Esophagus squamous epithelium (tissue), 5 donors: Measurements from ENCODE around the gene AMBP. TPM values are rescaled to one million over a fixed set of nuclear protein-coding genes. Genes with fewer than 3 reads are reported as not detected.

Source experiments
- DNase-seq: peaks from one replicate; lab custom pipeline; 2025; lab: John Stamatoyannopoulos, UW
- H3K27ac ChIP-seq, 4 donors: fragments of 200-600 bp; sonication (generic); one replicate each; pipeline ENCODE4 v1.5.1; 2016 to 2019; ENCODE audit warnings: mild to moderate bottlenecking in 1 of 4
- H3K27me3 ChIP-seq, 4 donors: fragments of 200-600 bp; sonication (generic); 1 replicate in 3 of 4; 2 replicates in 1 of 4; pipeline versions ENCODE4 v1.5.1 to v1.6.0; 2017 to 2021; ENCODE audit warnings: antibody characterized with exemption in 1 of 4
- H3K36me3 ChIP-seq, 3 donors: fragments of 200-600 bp; sonication (generic); one replicate each; pipeline ENCODE4 v1.5.1; 2016 to 2019
- H3K4me1 ChIP-seq, 3 donors: fragments of 200-600 bp; sonication (generic); one replicate each; pipeline ENCODE4 v1.5.1; 2017 to 2019
- H3K4me3 ChIP-seq, 4 donors: fragments of 200-600 bp; sonication (generic); 1 replicate in 3 of 4; 2 replicates in 1 of 4; pipeline ENCODE4 v1.5.1; 2016 to 2019; ENCODE audit warnings: mild to moderate bottlenecking in 2 of 4, moderate library complexity in 1 of 4
- H3K9me3 ChIP-seq, 3 donors: fragments of 200-600 bp; sonication (generic); one replicate each; pipeline ENCODE4 v1.5.1; 2016 to 2019
- CTCF ChIP-seq, 6 experiments: fragments of 450-650 bp in 4 of 6; fragments of 200-600 bp in 2 of 6; sonication (generic) in 2 of 6; IDR thresholded peaks; one replicate each; pipeline ENCODE4 v1.5.1; 2016 to 2019; ENCODE audit warnings: antibody characterized with exemption in 6 of 6, mild to moderate bottlenecking in 4 of 6, moderate library complexity in 4 of 6
- POLR2A ChIP-seq, 4 donors: fragments of 450-650 bp; IDR thresholded peaks; one replicate each; pipeline ENCODE4 v1.6.1; 2017; ENCODE audit warnings: antibody characterized with exemption in 4 of 4, mild to moderate bottlenecking in 4 of 4, moderate library complexity in 3 of 4
- WGBS, 2 donors: methylation state at CpG; one replicate each; pipeline ENCODE4 v1.1.5; 2018; 5-methylcytosine and 5-hydroxymethylcytosine counted together
- intact Hi-C: fragments of 100-400 bp; cut with DNase I; formaldehyde crosslinking; loops from one replicate; pipeline ENCODE4 v1.15.0; 2022
- total RNA-seq, 4 donors: library from RNA; depleted of rRNA; stranded (reverse); fragments of >200 nt; gene quantifications; one replicate each; pipeline ENCODE4 v1.1.0, GENCODE V29; 2016
- donor health status: DM: yes; HTN: yes; CAD: no.

Gene AMBP
- total RNA-seq, 4 donors from 2014 or later = 0.19 to 2.5 TPM; not detected in 2

- TF ChIP-seq CTCF (IDR thresholded peaks at IDR 0.05) (no peak), POLR2A (IDR thresholded peaks at IDR 0.05) (no peak)
- Histone ChIP-seq H3K9me3 (no peaks in the 10 kb centered on the region), H3K4me3 (no peak overlapping the region), H3K27ac (no peak overlapping the region), H3K4me1 (no peaks in the 10 kb centered on the region), H3K36me3 (peaks cover 0 to 72% (median 0%) of the 10 kb centered on the region in 3 donors), H3K27me3 (no peaks in the 10 kb centered on the region)
- 88 to 90% methylated on average over 7 to 8 of the region's 9 CpGs for WGBS, 2 donors
- no peak for DNase-seq
- intact Hi-C loops = no loop called here
Measured at GRCh38 chr9:114030364-114030763, 47.7 kb downstream of the AMBP start.

- peaks cover 0 to 71% (median 0%) of the 10 kb centered on the region in 3 donors for H3K36me3 ChIP-seq
- H3K27ac ChIP-seq = no peak overlapping the region
- H3K9me3 ChIP-seq = peaks cover 0 to 1% (median 0%) of the 10 kb centered on the region in 3 donors
- no peak for DNase-seq
- 78% methylated on average over 11 to 12 of the region's 12 CpGs for WGBS, 2 donors
- intact Hi-C loops = no loop called here
- no peaks in the 10 kb centered on the region for H3K4me1 ChIP-seq
- H3K4me3 ChIP-seq = no peak overlapping the region
- H3K27me3 ChIP-seq = no peaks in the 10 kb centered on the region
- TF ChIP-seq POLR2A (IDR thresholded peaks at IDR 0.05) (no peak), CTCF (IDR thresholded peaks at IDR 0.05) (no peak)
Measured at GRCh38 chr9:114029311-114030170, 48.6 kb downstream of the AMBP start.

GRCh38 chr9:114028646-114029045, 49.5 kb downstream of the AMBP start:
- Histone ChIP-seq H3K4me1 (no peaks in the 10 kb centered on the region), H3K27ac (no peak overlapping the region), H3K36me3 (peaks cover 0 to 62% (median 0%) of the 10 kb centered on the region in 3 donors), H3K27me3 (no peaks in the 10 kb centered on the region), H3K4me3 (no peak overlapping the region), H3K9me3 (peaks cover 0 to 10% (median 0%) of the 10 kb centered on the region in 3 donors)
- no peak for TF ChIP-seq CTCF (IDR thresholded peaks at IDR 0.05)
- no peak for TF ChIP-seq POLR2A (IDR thresholded peaks at IDR 0.05)
- intact Hi-C loops = no loop called here
- 97 to 100% methylated on average over 11 to 14 of the region's 22 CpGs for WGBS, 2 donors
- DNase-seq = no peak

- WGBS, 2 donors = 58 to 83% methylated on average over 2 to 3 of the region's 4 CpGs
- no peak for TF ChIP-seq POLR2A (IDR thresholded peaks at IDR 0.05)
- TF ChIP-seq CTCF (IDR thresholded peaks at IDR 0.05) = no peak
Measured at GRCh38 chr9:114027863-114028465, 50.1 kb downstream of the AMBP start.

More at GRCh38 chr9:114027863-114028465, 50.1 kb downstream of the AMBP start:
- Histone ChIP-seq H3K27me3 (no peaks in the 10 kb centered on the region), H3K36me3 (peaks cover 0 to 55% (median 0%) of the 10 kb centered on the region in 3 donors), H3K4me1 (no peaks in the 10 kb centered on the region), H3K27ac (no peak overlapping the region), H3K9me3 (peaks cover 0 to 10% (median 5%) of the 10 kb centered on the region in 3 donors), H3K4me3 (no peak overlapping the region)
- intact Hi-C loops = no loop called here
- DNase-seq = no peak
